Type B pancreatic cell (in vitro differentiated cells): ENCODE measurements around the gene CASP2. TPM values are rescaled to one million over a fixed set of nuclear protein-coding genes. Genes with fewer than 3 reads are reported as not detected.

ENCODE experiments used
- DNase-seq: peaks from one replicate; pipeline ENCODE4 v3.0.0; 2021; ENCODE audit warnings: mixed read lengths; ENCODE audit not compliant: unreplicated experiment; ENCODE audit errors: extremely low spot score
- H3K27ac Mint-ChIP-seq: 2 replicates; pipeline ENCODE4 v1.8.0; 2021; ENCODE audit warnings: mild to moderate bottlenecking, mixed read lengths
- H3K27me3 Mint-ChIP-seq: 2 replicates; pipeline ENCODE4 v1.8.0; 2021; ENCODE audit warnings: mixed read lengths
- H3K36me3 Mint-ChIP-seq: 2 replicates; pipeline ENCODE4 v1.8.0; 2021; ENCODE audit warnings: mixed read lengths
- H3K4me1 Mint-ChIP-seq: one replicate; pipeline ENCODE4 v1.8.0; 2021; ENCODE audit warnings: mixed read lengths; ENCODE audit not compliant: unreplicated experiment
- H3K4me3 Mint-ChIP-seq: 2 replicates; pipeline ENCODE4 v1.8.0; 2021; ENCODE audit warnings: mild to moderate bottlenecking, mixed read lengths
- H3K9me3 Mint-ChIP-seq: 2 replicates; pipeline ENCODE4 v1.8.0; 2021; ENCODE audit warnings: mixed read lengths
- CTCF ChIP-seq: fragments of 200-600 bp; sonication (generic); conservative IDR thresholded peaks from 2 replicates; pipeline ENCODE4 v1.5.0; 2021; ENCODE audit warnings: antibody characterized with exemption, mild to moderate bottlenecking
- total RNA-seq: library from RNA; stranded (reverse); gene quantifications from 2 replicates; pipeline ENCODE4 v1.2.1, GENCODE V29; 2021; ENCODE audit warnings: low replicate concordance

CASP2 gene
- total RNA-seq, 1 donor from 2014 or later, result 55.2 TPM

GRCh38 chr7:143280566-143280965 lies 7.6 kb upstream of the CASP2 start:
- Mint-ChIP-seq H3K4me1 (peaks cover 27% of the 10 kb centered on the region), H3K27me3 (no peaks in the 10 kb centered on the region), H3K4me3 (no peak overlapping the region), H3K9me3 (no peaks in the 10 kb centered on the region), H3K36me3 (no peaks in the 10 kb centered on the region), H3K27ac (peak overlapping the region; percentile 77)
- no peak for TF ChIP-seq CTCF
- no peak for DNase-seq

- Mint-ChIP-seq H3K4me3 (no peak overlapping the region), H3K36me3 (no peaks in the 10 kb centered on the region), H3K27me3 (no peaks in the 10 kb centered on the region), H3K4me1 (peaks cover 27% of the 10 kb centered on the region), H3K27ac (no peak overlapping the region), H3K9me3 (no peaks in the 10 kb centered on the region)
- no peak for TF ChIP-seq CTCF
- no peak for DNase-seq
Measured at GRCh38 chr7:143281529-143281928, 6.6 kb upstream of the CASP2 start.

GRCh38 chr7:143282124-143282523 lies 6.0 kb upstream of the CASP2 start:
- no peak for TF ChIP-seq CTCF
- Mint-ChIP-seq H3K9me3 (no peaks in the 10 kb centered on the region), H3K27ac (no peak overlapping the region)

GRCh38 chr7:143283381-143283780 lies 4.8 kb upstream of the CASP2 start:
- no peak for TF ChIP-seq CTCF
- Mint-ChIP-seq H3K4me1 (peaks cover 32% of the 10 kb centered on the region), H3K27ac (no peak overlapping the region), H3K4me3 (no peak overlapping the region), H3K36me3 (peaks cover 4% of the 10 kb centered on the region), H3K27me3 (no peaks in the 10 kb centered on the region), H3K9me3 (peaks cover 5% of the 10 kb centered on the region)
- DNase-seq, result no peak

More at GRCh38 chr7:143282124-143282523, 6.0 kb upstream of the CASP2 start:
- no peaks in the 10 kb centered on the region for H3K27me3 Mint-ChIP-seq
- H3K4me1 Mint-ChIP-seq, result peaks cover 27% of the 10 kb centered on the region
- no peak overlapping the region for H3K4me3 Mint-ChIP-seq
- H3K36me3 Mint-ChIP-seq, result no peaks in the 10 kb centered on the region
- DNase-seq, result no peak

- Mint-ChIP-seq H3K36me3 (peaks cover 4% of the 10 kb centered on the region), H3K4me1 (peaks cover 30% of the 10 kb centered on the region), H3K4me3 (peak within 1 kb of the TSS; percentile 48), H3K27ac (peak within 1 kb of the TSS; percentile 62), H3K27me3 (no peaks in the 10 kb centered on the region), H3K9me3 (peaks cover 5% of the 10 kb centered on the region)
- no peak for DNase-seq
- no peak for TF ChIP-seq CTCF
Measured at GRCh38 chr7:143284591-143285469, 3.3 kb upstream of the CASP2 start, which contains the start of gene TMEM139. Gene TMEM139 (plus strand): TSS chr7:143284958. CDS start chr7:143285958, 1,000 bp downstream.
